Measurements from ENCODE around the gene ALDH16A1.
A peak's percentile ranks its signal among the peaks of the same experiment; 100 is the strongest.

ALDH16A1 gene

GRCh38 chr19:49512970-49513745 lies 60.1 kb downstream of the ALDH16A1 start:
- no peaks in the 10 kb centered on the region for H3K27me3 ChIP-seq (ENCODE audit: insufficient read depth, poor library complexity, severe bottlenecking)
- H3K27ac ChIP-seq (replicated peaks): peak overlapping the region; percentile 30; the same call in 1 of the 2 replicates
- TF ChIP-seq CTCF (IDR thresholded peaks at IDR 0.05; ENCODE audit: insufficient read depth, low read length) (no peak), REST (IDR thresholded peaks at IDR 0.05; ENCODE audit: insufficient replicate concordance, low read depth) (no peak), POLR2AphosphoS5 (IDR thresholded peaks at IDR 0.05; ENCODE audit: low read depth) (no peak), SPI1 (IDR thresholded peaks at IDR 0.05; ENCODE audit: borderline replicate concordance, low read depth) (no peak), GABPA (IDR thresholded peaks at IDR 0.05; ENCODE audit: low read depth) (no peak)
- H3K4me3 ChIP-seq (replicated peaks; ENCODE audit: insufficient read depth, low read length): peak overlapping the region; percentile 48
- peak in 1 of 2 experiments; percentile 40 for DNase-seq (ENCODE audit: low read depth in 1 of 2, low spot score in 1 of 2)

- no peaks in the 10 kb centered on the region for H3K27me3 ChIP-seq (ENCODE audit: insufficient read depth, poor library complexity, severe bottlenecking)
- DNase-seq (ENCODE audit: low read depth in 1 of 2, low spot score in 1 of 2): no peak
- peak overlapping the region; percentile 48 for H3K4me3 ChIP-seq (replicated peaks; ENCODE audit: insufficient read depth, low read length)
- H3K27ac ChIP-seq (replicated peaks): no peak overlapping the region
- TF ChIP-seq CTCF (IDR thresholded peaks at IDR 0.05; ENCODE audit: insufficient read depth, low read length): no peak
- TF ChIP-seq POLR2AphosphoS5 (IDR thresholded peaks at IDR 0.05; ENCODE audit: low read depth): no peak
- no peak for TF ChIP-seq REST (IDR thresholded peaks at IDR 0.05; ENCODE audit: insufficient replicate concordance, low read depth)
- TF ChIP-seq GABPA (IDR thresholded peaks at IDR 0.05; ENCODE audit: low read depth): no peak
- TF ChIP-seq SPI1 (IDR thresholded peaks at IDR 0.05; ENCODE audit: borderline replicate concordance, low read depth): no peak
These were observed 60.7 kb downstream of the ALDH16A1 start for GRCh38 chr19:49513746-49514118.

GRCh38 chr19:49514151-49514550 lies 61.1 kb downstream of the ALDH16A1 start:
- no peak for TF ChIP-seq POLR2AphosphoS5 (IDR thresholded peaks at IDR 0.05; ENCODE audit: low read depth)
- no peak for TF ChIP-seq REST (IDR thresholded peaks at IDR 0.05; ENCODE audit: insufficient replicate concordance, low read depth)
- TF ChIP-seq GABPA (IDR thresholded peaks at IDR 0.05; ENCODE audit: low read depth): no peak
- no peak for TF ChIP-seq SPI1 (IDR thresholded peaks at IDR 0.05; ENCODE audit: borderline replicate concordance, low read depth)
- no peak for TF ChIP-seq CTCF (IDR thresholded peaks at IDR 0.05; ENCODE audit: insufficient read depth, low read length)
- Histone ChIP-seq H3K27me3 (ENCODE audit: insufficient read depth, poor library complexity, severe bottlenecking) (no peaks in the 10 kb centered on the region), H3K27ac (replicated peaks) (no peak overlapping the region), H3K4me3 (replicated peaks; ENCODE audit: insufficient read depth, low read length) (no peak overlapping the region)
- DNase-seq (ENCODE audit: low read depth in 1 of 2, low spot score in 1 of 2): no peak

Measured in HL-60 (cell line).